GM12801 (cell line): ENCODE measurements around the gene GPR137.

Source experiments
- CTCF ChIP-seq: IDR thresholded peaks from one replicate; pipeline ENCODE4 v1.5.1; 2011; ENCODE audit warnings: control low read depth; ENCODE audit not compliant: insufficient read length; ENCODE audit errors: extremely low read depth

The GPR137 gene

DNA sequence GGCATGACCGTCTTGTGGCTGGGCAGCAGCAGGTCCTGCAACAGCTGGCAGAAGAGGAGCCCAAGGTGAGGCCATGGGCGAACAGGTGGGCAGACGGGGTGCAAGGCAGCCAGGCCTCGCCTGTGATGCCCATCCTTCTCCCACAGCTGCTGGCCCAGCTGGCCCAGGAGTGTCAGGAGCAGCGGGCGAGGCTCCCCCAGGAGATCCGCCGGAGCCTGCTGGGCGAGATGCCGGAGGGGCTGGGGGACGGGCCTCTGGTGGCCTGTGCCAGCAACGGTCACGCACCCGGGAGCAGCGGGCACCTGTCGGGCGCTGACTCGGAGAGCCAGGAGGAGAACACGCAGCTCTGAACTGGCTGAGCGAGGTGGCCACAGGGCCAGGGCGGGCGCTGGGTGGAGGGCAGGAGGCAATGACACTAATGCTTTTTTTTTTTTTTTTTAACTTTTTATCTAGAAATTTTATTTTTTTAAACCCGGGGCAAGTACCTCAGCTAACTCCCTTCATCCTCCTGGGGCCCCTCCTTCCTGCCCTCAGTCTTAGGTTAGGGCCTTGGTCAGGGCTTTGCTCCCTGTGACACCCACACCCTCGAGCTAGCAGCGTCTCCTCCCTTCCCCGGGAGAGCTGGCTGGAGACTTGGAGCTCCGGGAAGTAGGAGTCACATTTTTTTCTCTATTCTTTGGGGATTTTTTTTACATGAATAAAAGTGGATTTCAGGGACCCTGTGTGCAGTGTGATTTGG is 18.3 kb upstream of the GPR137 start:
- TF ChIP-seq CTCF: no peak

DNA sequence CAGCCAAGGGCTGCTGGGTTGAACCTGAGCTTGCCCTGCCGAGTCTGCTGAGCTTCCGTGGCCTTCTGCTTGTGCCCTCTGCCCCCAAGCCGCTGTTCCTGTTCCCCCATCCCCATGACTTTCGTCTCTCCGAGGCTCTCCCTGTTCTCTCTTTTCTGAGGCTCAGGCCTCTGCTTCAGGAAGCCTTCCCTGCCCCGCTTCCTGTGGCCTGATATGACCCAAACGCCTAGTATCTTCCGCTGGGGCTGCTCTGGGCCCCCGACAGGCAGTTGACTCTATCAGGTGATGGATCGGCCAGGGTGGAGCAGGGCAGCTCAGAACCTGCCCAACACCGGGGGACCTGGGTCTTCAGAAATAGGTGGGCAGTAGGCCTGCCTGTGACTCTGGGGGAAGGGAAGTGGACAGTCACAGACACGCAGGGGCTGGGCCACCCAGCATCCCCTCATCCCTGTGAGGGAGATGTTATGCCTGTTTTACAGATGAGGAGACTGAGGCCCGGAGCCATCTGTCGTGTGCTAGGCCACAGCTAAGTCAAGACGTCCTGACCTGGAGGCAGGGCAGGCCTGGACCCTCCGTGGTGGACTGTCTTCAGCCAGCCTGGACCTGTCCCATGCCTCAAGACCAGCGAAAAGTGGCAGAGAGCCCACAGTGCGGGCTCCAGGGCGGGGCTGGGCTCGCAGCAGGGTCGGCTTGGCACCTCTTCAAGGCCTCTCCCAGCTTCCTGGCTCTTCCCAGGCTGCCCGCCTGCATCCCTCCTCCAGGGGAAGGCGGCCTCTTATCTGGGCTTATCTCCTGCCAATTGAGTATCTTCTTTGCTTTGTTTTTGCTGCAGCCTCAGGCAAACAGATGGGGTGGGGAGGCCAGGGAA is 17.4 kb upstream of the GPR137 start:
- no peak for TF ChIP-seq CTCF

DNA sequence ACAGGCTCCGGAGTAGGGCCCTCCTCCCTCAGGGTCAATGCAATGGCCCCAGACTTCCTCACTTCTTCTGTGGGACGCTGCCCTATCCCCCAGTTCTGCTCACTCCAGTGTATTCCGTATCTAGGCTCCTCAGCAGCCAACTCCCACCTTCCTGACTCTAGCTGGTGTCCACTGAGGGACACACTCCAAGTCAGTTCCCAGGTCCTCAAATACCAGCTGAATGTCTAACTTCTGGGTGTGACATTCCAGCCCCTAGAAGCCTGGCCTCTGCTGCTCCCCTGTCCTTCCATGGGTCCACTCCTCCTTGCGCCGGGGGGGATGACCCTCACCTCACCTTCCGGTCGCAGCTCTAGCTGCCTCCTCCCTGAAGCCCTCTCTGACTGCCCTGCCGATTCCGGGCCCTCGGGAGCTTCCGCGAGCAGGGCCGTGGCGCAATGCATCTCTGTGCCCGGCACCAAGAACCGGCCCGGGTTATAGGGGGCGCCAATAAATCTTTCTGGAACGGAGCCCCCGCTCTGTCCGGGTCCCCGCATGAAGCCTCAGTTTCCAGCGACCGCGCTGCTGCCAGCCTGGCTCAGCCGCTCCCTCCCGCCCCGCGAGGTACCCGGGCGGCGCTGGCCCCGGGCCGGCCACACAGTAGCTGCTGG is 16.6 kb upstream of the GPR137 start:
- no peak for TF ChIP-seq CTCF

DNA sequence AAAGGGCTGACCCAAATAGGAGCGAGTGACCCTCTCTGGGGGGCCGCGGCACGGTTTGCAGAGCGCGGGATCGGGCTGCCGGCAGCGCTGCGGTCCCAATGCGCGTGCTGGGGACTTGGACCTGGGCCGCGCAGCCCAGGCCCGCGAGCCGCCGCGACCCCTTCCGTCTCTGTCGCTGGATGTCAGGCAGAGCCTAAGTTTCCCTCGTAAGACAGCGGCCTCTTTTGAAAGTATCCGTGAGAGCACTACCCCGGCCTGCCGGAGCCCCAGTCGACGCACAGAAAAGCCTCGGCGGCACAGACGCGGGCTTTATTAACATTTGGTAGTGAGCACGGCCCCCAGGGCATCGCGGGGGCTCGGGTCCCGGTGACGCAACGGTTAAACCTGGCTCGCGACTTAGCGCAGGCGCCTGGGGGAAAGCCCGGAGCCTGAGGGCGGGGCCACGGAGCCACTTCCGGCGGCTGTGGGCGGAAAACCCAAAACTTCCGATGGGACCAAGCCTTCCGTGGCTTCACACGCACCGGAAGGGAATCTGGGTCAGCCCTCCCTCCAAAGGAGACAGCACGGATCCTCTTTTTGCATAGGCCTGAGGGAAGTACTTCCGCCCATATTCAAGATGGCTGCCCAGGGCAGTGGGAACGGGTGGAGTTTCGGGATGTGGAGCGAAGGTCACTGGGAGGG is 16.0 kb upstream of the GPR137 start:
- TF ChIP-seq CTCF: no peak

DNA sequence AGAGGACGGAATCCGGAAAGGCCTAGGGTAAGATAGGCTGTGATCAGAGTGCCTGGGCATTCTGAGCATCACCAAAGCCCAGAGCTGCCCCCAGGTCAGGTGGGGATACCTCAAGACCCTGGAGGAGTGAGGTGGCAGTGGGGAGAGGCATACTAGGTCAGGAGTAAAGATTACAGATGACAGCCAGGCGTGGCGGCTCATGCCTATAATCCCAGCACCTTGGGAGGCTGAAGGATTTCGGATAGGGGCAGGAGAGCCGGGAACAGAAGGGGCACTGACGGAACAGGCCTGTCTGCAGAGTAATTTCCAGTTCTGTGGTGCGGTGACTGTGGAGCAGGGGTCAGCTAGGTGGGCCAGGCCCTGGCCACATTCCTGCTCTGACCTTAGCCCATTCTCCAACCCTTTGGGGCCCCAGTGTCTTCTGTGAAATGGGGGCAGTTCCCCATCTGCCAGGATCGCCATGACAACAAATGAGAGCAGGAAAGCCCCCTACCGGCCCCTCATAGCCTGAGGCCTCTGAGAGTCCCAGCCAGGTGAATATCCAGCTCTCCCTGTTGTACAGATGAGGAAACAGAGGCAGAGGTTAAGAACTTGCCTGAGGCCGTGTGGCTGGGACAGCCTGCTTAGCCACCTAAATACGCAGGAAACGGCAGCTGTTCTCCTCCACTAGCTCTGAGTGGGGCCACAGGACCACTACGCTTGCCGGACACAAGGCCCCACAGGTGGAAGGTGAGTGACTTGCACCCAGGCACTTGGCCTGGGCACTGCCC is 10.4 kb upstream of the GPR137 start:
- no peak for TF ChIP-seq CTCF

DNA sequence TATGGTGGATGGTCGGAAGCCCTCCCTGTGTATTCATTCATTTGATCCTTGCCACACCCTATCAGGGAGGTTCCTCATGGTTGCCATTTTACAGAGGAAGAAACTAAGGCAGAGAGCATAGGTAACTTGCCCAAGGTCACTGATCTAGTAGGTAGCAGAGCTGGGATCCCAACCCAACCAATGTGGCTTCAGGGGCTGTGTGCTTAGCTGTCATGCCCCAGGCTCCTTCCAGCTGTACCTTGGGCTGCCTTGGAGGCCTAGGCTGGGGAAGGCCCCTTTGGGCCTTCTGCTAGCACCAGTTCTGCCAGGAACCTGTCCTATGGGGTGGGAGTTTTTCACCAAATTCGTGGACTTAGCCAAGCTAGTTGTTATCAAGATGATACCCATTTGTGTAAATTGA is 9.8 kb upstream of the GPR137 start:
- no peak for TF ChIP-seq CTCF
